Choroid plexus epithelial cell (primary cell): Measurements from ENCODE around the gene ATXN7L1.

Experiments
- DNase-seq: peaks from one replicate; pipeline ENCODE4 v3.0.0-alpha.2; 2010; ENCODE audit warnings: low read depth
- H3K4me3 ChIP-seq: 2 replicates; pipeline ENCODE4 v1.5.1; 2011; ENCODE audit warnings: low read depth, mild to moderate bottlenecking, control low read depth, low read length, moderate library complexity
- CTCF ChIP-seq: conservative IDR thresholded peaks from 2 replicates; pipeline ENCODE4 v1.5.1; 2011; ENCODE audit warnings: low read depth, mild to moderate bottlenecking, control low read depth, inconsistent platforms, low read length, moderate library complexity

Gene ATXN7L1

GRCh38 chr7:105585850-105586500 is 290.4 kb downstream of the ATXN7L1 start:
- H3K4me3 ChIP-seq: no peak overlapping the region
- no peak for TF ChIP-seq CTCF
- DNase-seq: no peak

GRCh38 chr7:105584165-105584564 is 292.2 kb downstream of the ATXN7L1 start:
- DNase-seq: no peak
- TF ChIP-seq CTCF: no peak
- H3K4me3 ChIP-seq: no peak overlapping the region

GRCh38 chr7:105583061-105583460 is 293.3 kb downstream of the ATXN7L1 start:
- no peak for DNase-seq
- no peak for TF ChIP-seq CTCF
- H3K4me3 ChIP-seq: no peak overlapping the region

- TF ChIP-seq CTCF: peak; percentile 30
- H3K4me3 ChIP-seq: peak within 1 kb of the TSS; percentile 59
- peak; percentile 66 for DNase-seq
Observed at GRCh38 chr7:105581066-105581811, 295.2 kb downstream of the ATXN7L1 start, which contains the start of gene EFCAB10. TSS of gene EFCAB10 (minus strand) at chr7:105581493. CDS start at chr7:105581463, 30 bp downstream.

- peak; percentile 17 for DNase-seq
- TF ChIP-seq CTCF: peak; percentile 43
- H3K4me3 ChIP-seq: no peak overlapping the region
Observed at GRCh38 chr7:105580022-105580740, 296.2 kb downstream of the ATXN7L1 start.

GRCh38 chr7:105578496-105578895 is 297.9 kb downstream of the ATXN7L1 start:
- TF ChIP-seq CTCF: no peak
- DNase-seq: no peak
- H3K4me3 ChIP-seq: no peak overlapping the region
